Vagina (tissue), 2 donors: ENCODE measurements around the gene CPSF7. TPM values are rescaled to one million over a fixed set of nuclear protein-coding genes. Genes with fewer than 3 reads are reported as not detected.

Experiments
- DNase-seq, 2 donors: peaks; one replicate each; pipeline ENCODE4 v3.0.0-alpha.2; 2017; ENCODE audit errors: extremely low spot score in 2 of 2
- H3K27ac ChIP-seq: fragments of 200-600 bp; sonication (generic); one replicate; pipeline ENCODE4 v1.5.1; 2019
- H3K27me3 ChIP-seq: fragments of 200-600 bp; sonication (generic); one replicate; pipeline ENCODE4 v1.5.1; 2019
- H3K36me3 ChIP-seq, 2 donors: fragments of 200-600 bp; sonication (generic); one replicate each; pipeline ENCODE4 v1.5.1; 2017 to 2019
- H3K4me1 ChIP-seq: fragments of 200-600 bp; sonication (generic); one replicate; pipeline ENCODE4 v1.5.1; 2019
- H3K4me3 ChIP-seq, 2 donors: fragments of 200-600 bp; sonication (generic); 1 replicate in 1 of 2; 2 replicates in 1 of 2; pipeline ENCODE4 v1.5.1; 2016 to 2019
- H3K9me3 ChIP-seq: fragments of 200-600 bp; sonication (generic); one replicate; pipeline ENCODE4 v1.5.1; 2019
- POLR2A ChIP-seq, 2 donors: fragments of 450-650 bp; IDR thresholded peaks; one replicate each; pipeline ENCODE4 v1.6.1; 2017; ENCODE audit warnings: antibody characterized with exemption in 2 of 2, mild to moderate bottlenecking in 2 of 2, moderate library complexity in 2 of 2
- POLR2AphosphoS5 ChIP-seq, 2 donors: sonication (generic); formaldehyde crosslinking; IDR thresholded peaks; one replicate each; pipeline ENCODE4 v1.9.0; 2017; ENCODE audit warnings: antibody characterized with exemption in 2 of 2, mild to moderate bottlenecking in 2 of 2, low read depth in 1 of 2; ENCODE audit not compliant: insufficient read depth in 1 of 2
- intact Hi-C: fragments of 100-400 bp; cut with DNase I; formaldehyde crosslinking; loops from one replicate; pipeline ENCODE4 v1.15.1; 2023
- total RNA-seq: library from RNA; depleted of rRNA; stranded (reverse); fragments of >200 nt; gene quantifications from one replicate; pipeline ENCODE4 v1.2.3, GENCODE V29; 2016
- TF ChIP-seq, protein P1 (sequence below), 3 experiments: fragments of 450-650 bp in 2 of 3; fragments of 200-600 bp in 1 of 3; sonication (generic) in 1 of 3; IDR thresholded peaks; one replicate each; pipeline ENCODE4 v1.5.1; 2017 to 2019; ENCODE audit warnings: antibody characterized with exemption in 3 of 3, mild to moderate bottlenecking in 2 of 3, moderate library complexity in 2 of 3

CPSF7 gene
- 50.8 TPM for total RNA-seq

- no peaks in the 10 kb centered on the region for H3K27me3 ChIP-seq
- TF ChIP-seq, protein P1, sequence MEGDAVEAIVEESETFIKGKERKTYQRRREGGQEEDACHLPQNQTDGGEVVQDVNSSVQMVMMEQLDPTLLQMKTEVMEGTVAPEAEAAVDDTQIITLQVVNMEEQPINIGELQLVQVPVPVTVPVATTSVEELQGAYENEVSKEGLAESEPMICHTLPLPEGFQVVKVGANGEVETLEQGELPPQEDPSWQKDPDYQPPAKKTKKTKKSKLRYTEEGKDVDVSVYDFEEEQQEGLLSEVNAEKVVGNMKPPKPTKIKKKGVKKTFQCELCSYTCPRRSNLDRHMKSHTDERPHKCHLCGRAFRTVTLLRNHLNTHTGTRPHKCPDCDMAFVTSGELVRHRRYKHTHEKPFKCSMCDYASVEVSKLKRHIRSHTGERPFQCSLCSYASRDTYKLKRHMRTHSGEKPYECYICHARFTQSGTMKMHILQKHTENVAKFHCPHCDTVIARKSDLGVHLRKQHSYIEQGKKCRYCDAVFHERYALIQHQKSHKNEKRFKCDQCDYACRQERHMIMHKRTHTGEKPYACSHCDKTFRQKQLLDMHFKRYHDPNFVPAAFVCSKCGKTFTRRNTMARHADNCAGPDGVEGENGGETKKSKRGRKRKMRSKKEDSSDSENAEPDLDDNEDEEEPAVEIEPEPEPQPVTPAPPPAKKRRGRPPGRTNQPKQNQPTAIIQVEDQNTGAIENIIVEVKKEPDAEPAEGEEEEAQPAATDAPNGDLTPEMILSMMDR (IDR thresholded peaks at IDR 0.05), result peak in 1 of 3 experiments; percentile 6
- TF ChIP-seq POLR2AphosphoS5 (IDR thresholded peaks at IDR 0.05; ENCODE audit: insufficient read depth in 1 of 2, low read depth in 1 of 2) (peak; percentile 84 to 91), POLR2A (IDR thresholded peaks at IDR 0.05) (peak in 1 of 2 donors; percentile 62)
- H3K4me1 ChIP-seq, result peaks cover 62% of the 10 kb centered on the region
- peak within 1 kb of the TSS; percentile 96 for H3K27ac ChIP-seq
- DNase-seq, result peak in 1 of 2 donors; percentile 97
- peaks cover 0 to 40% of the 10 kb centered on the region in 2 donors for H3K36me3 ChIP-seq
- peak within 1 kb of the TSS; percentile 83 to 88 for H3K4me3 ChIP-seq
- intact Hi-C loops, result no loop called here
- no peaks in the 10 kb centered on the region for H3K9me3 ChIP-seq
Observed at GRCh38 chr11:61429691-61430582, at the start of gene CPSF7, which contains the start of gene SDHAF2. CPSF7 (minus strand) TSS chr11:61429975; CDS start chr11:61429235, 740 bp downstream. SDHAF2 (plus strand) TSS chr11:61430124; CDS start chr11:61430147, 23 bp downstream.

DNA sequence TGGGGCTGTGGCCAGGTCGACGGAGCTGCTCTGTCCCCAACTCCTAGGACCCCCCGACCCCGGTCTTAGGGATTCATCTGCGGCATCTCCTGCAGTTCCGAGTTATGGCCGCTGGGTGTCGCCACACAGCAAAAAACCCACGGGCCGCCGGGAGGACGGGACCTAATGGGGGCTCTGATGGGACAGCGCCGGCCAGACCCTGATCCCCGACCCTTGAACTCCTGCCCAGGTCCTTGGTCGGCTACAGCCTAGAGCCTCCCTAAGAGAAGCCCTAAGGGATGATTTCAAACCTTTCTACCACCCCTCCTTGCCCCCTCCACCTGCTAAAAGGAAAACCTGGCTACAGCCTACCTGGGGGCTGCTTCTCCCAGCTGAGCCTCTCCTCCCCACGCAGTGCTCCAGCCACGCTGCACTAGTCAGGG is 48.0 kb upstream of the CPSF7 start:
- no peak for DNase-seq
- TF ChIP-seq POLR2A (IDR thresholded peaks at IDR 0.05), result no peak
- TF ChIP-seq, protein P1 (IDR thresholded peaks at IDR 0.05), result peak; percentile 81 to 95 (median 86)
- no peak overlapping the region for H3K4me3 ChIP-seq
- peak overlapping the region; percentile 65 for H3K27ac ChIP-seq
- intact Hi-C loops, result no loop called here
- H3K4me1 ChIP-seq, result peaks cover 11% of the 10 kb centered on the region
- no peaks in the 10 kb centered on the region for H3K27me3 ChIP-seq
- no peaks in the 10 kb centered on the region for H3K36me3 ChIP-seq
- no peaks in the 10 kb centered on the region for H3K9me3 ChIP-seq

DNA sequence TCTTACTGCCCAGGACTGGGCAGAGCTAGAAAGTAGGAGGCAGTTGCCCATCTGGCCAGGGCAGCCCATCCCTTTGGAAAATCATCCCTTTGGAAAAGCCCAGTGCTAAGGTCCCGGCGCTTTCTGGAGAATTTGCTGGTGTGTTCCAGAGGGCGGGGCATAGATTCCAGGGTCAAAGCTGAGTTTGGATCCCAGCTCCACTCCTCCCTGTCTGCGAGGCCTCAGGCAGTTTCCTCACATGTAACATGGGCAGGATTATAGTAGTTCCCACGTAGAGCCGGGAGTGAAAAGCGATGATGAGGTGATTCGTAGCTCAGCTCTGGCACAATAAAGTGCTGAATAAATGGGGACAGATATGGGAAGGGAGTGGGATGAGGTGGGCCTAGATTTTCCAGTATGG is 47.4 kb upstream of the CPSF7 start:
- intact Hi-C loops, result no loop called here
- Histone ChIP-seq H3K27me3 (no peaks in the 10 kb centered on the region), H3K27ac (peak overlapping the region; percentile 65), H3K36me3 (no peaks in the 10 kb centered on the region), H3K4me3 (no peak overlapping the region), H3K9me3 (no peaks in the 10 kb centered on the region), H3K4me1 (peaks cover 11% of the 10 kb centered on the region)
- DNase-seq, result no peak
- TF ChIP-seq POLR2A (IDR thresholded peaks at IDR 0.05) (no peak), POLR2AphosphoS5 (IDR thresholded peaks at IDR 0.05; ENCODE audit: insufficient read depth in 1 of 2, low read depth in 1 of 2) (no peak)
- TF ChIP-seq, protein P1 (IDR thresholded peaks at IDR 0.05), result no peak

DNA sequence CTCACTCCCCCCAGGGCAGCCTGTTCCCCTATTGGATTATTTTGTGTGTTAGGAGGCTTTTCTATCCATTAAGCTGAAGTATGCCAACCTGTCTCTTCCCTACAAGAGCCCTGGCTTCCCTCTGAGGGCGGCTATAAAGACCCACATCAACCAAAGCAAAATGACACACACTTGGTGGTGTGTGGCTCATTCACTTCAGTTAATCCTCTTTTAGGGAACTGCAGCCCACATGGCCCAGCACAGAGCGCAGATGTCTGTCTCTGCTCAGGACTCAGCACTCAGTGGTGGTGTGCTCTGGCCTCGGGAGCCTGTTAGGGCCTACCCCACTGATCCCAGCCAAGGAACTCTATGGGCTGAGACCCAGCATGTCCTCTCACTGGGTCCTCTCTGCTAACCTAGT is 46.6 kb upstream of the CPSF7 start:
- Histone ChIP-seq H3K4me1 (peaks cover 8% of the 10 kb centered on the region), H3K9me3 (no peaks in the 10 kb centered on the region), H3K27me3 (no peaks in the 10 kb centered on the region), H3K4me3 (no peak overlapping the region), H3K27ac (peak overlapping the region; percentile 65), H3K36me3 (no peaks in the 10 kb centered on the region)
- DNase-seq, result no peak
- TF ChIP-seq POLR2AphosphoS5 (IDR thresholded peaks at IDR 0.05; ENCODE audit: insufficient read depth in 1 of 2, low read depth in 1 of 2) (no peak), POLR2A (IDR thresholded peaks at IDR 0.05) (no peak)
- TF ChIP-seq, protein P1 (IDR thresholded peaks at IDR 0.05), result no peak
- intact Hi-C loops, result no loop called here

- H3K36me3 ChIP-seq, result no peaks in the 10 kb centered on the region
- no peak for DNase-seq
- H3K9me3 ChIP-seq, result no peaks in the 10 kb centered on the region
- H3K4me1 ChIP-seq, result peaks cover 8% of the 10 kb centered on the region
- H3K27me3 ChIP-seq, result no peaks in the 10 kb centered on the region
- no peak overlapping the region for H3K4me3 ChIP-seq
- H3K27ac ChIP-seq, result no peak overlapping the region
- intact Hi-C loops, result no loop called here
- TF ChIP-seq, protein P1 (IDR thresholded peaks at IDR 0.05), result no peak
- TF ChIP-seq POLR2A (IDR thresholded peaks at IDR 0.05), result no peak
- no peak for TF ChIP-seq POLR2AphosphoS5 (IDR thresholded peaks at IDR 0.05; ENCODE audit: insufficient read depth in 1 of 2, low read depth in 1 of 2)
Observed at GRCh38 chr11:61475433-61475832, 45.7 kb upstream of the CPSF7 start.
